ENCODE measurements around the gene CCDC134.

Gene CCDC134

DNA sequence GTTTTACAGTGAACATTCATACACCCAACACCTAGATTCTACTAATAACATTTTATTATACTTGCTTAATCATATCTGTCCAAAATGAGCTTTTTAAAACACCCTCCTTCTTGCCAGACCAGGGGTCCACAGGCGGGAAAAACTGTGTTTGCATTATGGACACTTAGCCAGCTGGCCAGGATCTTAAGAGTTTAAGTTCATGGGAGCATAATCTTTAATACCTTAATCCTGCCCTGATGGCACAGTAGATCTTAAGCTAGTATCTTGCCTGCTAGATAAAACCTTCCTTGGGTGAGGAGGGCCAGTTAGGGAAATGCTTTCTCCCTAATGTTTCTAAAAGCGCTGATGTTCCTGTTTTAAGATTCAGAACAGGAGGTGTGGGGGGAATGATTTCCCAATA lies 13.1 kb upstream of the CCDC134 start:
- DNase-seq (ENCODE audit: low read depth): no peak

GRCh38 chr22:41793871-41794270 lies 6.6 kb upstream of the CCDC134 start:
- no peak for DNase-seq (ENCODE audit: low read depth)

GRCh38 chr22:41798736-41799135 lies 1.7 kb upstream of the CCDC134 start:
- DNase-seq (ENCODE audit: low read depth): no peak

- no peak for DNase-seq (ENCODE audit: low read depth)
Measured at GRCh38 chr22:41799486-41800347, 762 bp upstream of the CCDC134 start.

GRCh38 chr22:41801147-41801819 lies 804 bp downstream of the CCDC134 start:
- DNase-seq (ENCODE audit: low read depth): no peak

GRCh38 chr22:41801886-41802285 lies 1.4 kb downstream of the CCDC134 start:
- no peak for DNase-seq (ENCODE audit: low read depth)

- DNase-seq (ENCODE audit: low read depth): no peak
Measured at GRCh38 chr22:41805639-41806038, 5.2 kb downstream of the CCDC134 start.

DNA sequence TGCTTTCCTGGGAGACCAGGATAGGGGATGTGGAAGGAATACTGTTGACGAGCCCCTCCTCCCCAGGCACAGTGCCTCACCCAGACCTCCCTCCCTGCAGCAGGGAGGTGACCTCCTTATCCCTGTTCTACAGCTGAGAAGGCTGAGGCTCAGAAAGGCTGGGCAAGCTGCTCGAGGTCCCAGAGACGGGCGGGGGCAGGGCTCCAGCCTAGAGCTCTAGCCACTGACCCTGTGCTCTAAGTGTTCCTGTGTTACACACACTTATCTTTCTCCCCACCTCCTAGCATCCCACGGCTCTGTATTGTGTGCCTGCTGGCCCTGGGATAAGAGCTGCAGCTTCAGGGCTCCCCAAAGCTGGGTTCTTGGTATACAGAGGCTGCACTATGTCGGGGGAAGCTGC lies 7.9 kb downstream of the CCDC134 start:
- no peak for DNase-seq (ENCODE audit: low read depth)

- DNase-seq (ENCODE audit: low read depth): no peak
Measured at GRCh38 chr22:41810022-41810421, 9.5 kb downstream of the CCDC134 start.

DNA sequence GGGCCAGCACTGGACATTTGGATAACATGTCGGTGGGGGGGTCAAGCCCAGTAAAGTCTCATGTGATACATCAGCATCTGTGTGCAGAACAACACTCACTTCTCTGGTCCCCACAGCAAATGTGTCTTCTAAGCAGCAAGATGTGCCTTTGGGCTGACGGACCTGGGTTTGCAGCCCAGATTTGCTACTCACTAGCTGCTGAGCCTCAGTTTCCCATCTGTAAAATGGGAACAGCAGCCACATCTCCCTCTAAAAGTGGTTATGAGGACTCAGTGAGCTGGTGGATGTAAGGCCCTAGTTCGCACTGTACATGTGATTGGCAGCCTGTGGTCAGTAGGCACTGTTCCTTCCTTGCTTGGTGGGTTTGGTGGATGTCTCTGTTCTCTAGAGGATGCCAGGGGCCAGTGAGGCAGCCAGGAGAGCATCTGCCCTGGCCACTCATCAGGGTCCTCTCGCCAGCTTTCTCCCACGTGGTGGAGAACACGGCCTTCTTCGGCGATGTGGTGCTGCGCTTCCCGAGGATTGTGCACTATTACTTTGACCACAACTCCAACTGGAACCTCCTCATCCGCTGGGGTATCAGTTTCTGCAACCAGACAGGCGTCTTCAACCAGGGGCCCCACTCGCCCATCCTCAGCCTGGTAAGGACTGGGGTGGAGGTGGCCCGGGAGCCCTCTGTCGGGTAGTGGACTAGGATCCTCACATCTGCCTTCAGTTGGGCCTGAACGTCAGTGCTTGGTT lies 12.5 kb downstream of the CCDC134 start:
- DNase-seq (ENCODE audit: low read depth): no peak

DNA sequence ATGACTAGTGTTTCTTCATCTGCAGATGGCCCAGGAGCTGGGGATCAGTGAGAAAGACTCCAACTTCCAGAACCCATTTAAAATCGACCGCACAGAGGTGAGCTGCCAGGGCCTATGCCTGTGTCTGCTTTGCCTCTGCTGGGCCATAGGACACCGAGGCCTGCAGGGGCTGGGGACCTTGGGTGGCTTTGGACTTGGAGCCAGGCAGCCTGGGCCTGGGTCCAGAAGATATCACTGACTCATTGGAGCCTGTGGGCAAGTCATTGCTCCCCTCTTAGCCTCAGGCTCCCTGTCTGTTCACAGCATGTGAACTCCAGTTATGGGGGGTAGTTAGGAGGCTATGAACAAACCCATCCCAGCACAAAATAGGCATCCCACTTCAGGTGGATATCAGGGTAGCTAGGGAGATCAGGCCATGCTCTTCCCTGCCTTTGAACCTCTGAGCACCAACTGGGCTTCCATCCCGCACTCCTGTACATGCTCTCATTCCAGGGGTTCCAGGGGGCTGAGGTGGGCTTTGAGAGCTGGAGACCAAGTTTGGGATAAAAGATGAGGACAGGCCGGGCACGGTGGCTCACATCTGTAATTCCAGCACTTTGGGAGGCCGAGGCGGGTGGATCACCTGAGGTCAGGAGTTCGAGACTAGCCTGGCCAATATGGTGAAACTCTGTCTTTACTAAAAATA lies 13.4 kb downstream of the CCDC134 start:
- no peak for DNase-seq (ENCODE audit: low read depth)

GRCh38 chr22:41815716-41816115 lies 15.2 kb downstream of the CCDC134 start:
- no peak for DNase-seq (ENCODE audit: low read depth)

DNA sequence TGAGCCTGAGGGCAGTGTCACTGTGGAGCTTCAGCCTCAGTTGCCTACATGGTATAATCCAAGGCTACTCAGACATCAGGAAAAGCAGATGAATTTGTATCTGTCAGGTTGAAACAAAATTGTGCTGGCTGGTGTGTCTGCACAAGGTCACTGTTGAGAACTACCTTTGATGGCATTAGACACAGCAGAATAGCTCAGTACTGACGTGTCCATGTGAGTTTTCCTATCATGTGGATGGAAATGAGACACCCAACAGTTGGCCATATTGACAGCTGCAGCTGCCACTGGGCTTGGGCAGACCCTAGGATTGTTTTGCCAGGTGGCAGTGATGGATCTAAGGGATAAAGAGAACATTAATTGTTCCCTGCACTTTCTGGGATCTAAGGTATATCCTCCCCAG lies 15.8 kb downstream of the CCDC134 start:
- DNase-seq (ENCODE audit: low read depth): no peak

- no peak for DNase-seq (ENCODE audit: low read depth)
Measured at GRCh38 chr22:41816871-41817270, 16.4 kb downstream of the CCDC134 start.

DNA sequence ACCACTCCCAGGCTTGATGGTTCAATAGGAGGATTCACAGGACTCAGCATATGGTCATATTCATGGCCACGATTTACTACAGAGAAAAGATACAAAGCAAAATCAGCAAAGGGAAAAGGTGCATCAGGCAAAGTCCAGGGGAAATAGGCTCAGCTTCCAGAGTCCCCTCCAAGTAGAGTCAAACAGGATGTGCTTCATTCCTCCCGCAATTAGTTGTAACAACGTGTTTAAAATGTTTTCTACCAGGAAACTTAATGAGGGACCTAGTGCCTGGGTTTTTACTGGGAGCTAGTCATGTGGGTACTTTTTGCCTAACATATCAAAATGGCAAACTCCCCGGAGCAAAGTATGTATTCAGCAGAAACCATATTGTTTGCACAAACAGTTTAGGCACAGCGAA lies 17.5 kb downstream of the CCDC134 start:
- no peak for DNase-seq (ENCODE audit: low read depth)

DNA sequence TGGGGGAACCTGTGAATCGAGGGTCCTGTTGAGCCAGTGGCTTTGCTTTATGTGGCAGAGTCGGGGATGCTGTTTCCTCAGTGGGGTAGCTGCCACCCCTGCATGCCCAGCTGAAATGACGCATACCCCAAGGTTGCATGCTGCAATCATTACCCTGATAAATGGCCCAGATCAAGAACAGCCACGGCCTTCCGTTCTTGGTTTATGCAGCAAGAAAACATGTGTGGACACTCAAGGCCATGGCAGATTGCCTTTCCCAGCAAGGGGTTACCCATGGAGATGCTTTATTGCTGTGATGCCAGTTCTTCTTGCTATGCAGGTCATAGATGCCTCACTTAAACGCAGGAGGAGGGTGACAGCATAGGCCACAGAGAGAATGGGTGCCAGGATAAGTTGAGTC lies 18.1 kb downstream of the CCDC134 start:
- DNase-seq (ENCODE audit: low read depth): no peak

DNA sequence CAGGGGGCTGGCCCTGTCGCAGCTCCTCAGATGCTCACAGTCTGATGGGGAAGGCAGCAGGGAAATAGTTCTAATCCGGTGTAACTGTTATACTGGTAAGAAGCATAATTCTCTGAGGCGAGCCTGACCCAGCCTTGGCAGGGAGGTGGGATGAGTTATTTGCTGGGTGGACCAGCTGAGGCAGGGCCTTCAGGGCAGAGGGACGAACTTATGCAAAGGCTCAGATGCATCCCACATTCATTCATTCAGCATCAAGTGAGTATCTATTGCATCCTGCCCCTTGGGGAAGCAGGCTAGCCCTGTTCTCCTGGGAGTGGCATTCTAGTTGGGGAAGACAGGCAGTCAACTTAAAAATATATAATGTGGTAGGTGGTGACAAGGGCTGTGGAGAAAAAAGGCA lies 18.8 kb downstream of the CCDC134 start:
- no peak for DNase-seq (ENCODE audit: low read depth)

DNA sequence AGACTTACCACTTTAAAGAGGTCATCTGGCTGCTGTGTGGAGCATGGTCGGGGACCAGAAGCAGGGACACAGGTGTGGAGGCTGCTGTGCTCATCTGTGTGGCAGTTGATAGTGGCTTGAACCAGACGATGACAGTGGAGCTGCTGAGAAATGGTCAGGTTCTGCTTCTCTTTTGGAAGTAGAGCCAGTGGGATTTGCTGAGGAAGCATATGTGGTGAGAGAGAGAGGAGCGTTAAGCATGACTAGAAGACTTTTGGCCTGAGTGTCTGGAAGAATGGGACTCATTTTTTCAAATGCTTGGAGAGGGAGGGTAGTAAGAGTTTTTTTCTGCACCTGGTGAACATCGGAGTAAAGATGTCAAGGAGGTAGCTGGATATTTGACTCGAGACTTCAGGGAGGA lies 20.0 kb downstream of the CCDC134 start:
- DNase-seq (ENCODE audit: low read depth): no peak

- no peak for DNase-seq (ENCODE audit: low read depth)
Measured at GRCh38 chr22:41821471-41822316, 21.2 kb downstream of the CCDC134 start.

DNA sequence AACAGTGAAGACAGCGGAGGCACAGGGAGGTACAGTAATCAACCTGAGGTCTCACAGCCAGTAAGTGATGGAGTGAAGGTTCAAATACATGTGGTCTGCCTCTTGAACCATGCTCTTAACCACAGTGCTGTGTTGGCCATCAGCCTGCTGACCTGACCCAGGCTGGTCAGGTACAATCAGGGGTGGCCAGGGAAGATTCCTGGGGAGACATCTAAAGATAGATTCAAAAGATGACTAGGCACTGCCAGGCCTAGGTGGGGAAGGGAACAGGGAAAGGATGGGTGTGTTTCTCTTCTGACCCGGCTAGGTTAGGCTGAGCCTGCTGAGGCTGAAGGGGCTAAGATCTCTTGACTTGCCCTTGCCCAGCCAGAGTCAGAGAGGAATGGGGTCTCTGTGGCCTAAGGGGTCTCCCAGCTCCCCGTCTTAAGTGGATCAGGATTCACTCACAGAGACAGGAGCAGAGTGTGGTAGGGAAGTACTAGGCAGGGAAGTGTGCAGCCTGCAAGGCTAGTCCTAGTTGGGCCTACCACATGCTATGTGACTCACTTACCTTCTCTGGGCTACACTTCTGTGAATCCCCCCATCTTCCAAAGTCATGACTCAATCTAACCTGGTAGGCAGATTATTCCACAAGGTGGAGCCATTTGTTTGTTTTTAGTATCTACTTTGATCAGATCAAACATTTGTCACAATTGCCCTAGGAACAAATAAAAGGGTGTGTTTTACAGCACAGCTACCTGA lies 22.0 kb downstream of the CCDC134 start:
- peak; percentile 14 for DNase-seq (ENCODE audit: low read depth)

GRCh38 chr22:41823797-41824196 lies 23.3 kb downstream of the CCDC134 start:
- no peak for DNase-seq (ENCODE audit: low read depth)
